ENCODE data around the gene ADARB2. TPM values are rescaled to one million over a fixed set of nuclear protein-coding genes. Genes with fewer than 3 reads are reported as not detected.
A peak's percentile ranks its signal among the peaks of the same experiment; 100 is the strongest.

ADARB2 gene
- total and polyA plus RNA-seq, 11 donors: 0.07 to 1.2 (median 0.28) TPM; not detected in 4

DNA sequence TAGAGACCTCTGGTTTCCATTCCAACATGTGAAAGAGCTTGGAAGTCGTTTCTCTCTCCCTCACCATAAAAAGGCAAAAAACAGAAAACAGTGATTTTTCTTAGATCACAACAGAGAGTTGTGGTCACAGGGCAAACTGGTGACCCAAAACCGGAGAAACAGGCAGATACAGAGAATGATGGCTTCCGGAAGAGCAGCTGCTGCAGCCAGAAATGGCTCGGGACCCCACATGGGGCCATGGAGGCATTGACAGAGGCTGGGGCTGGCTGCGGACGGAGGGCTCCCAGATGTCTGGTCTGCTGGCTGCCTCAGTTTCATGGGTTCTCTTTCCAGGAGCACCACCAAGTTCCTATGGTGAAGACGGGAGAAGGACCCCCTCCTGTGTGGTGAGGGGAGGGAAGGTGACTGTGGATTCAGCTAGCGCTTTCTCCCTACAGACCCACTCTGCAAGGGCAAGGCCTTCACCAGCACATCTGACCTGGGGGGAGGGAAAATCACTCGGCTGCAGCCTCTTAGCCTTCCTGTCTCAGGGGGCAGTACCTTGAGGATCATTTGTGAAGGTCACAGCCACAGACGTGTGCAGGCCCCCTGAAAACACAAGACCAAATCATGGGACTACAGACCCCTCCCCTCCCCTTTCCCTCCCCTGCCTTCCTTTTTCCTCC is 599.7 kb downstream of the ADARB2 start:
- WGBS, 4 donors: 83 to 88% (median 86%) methylated on average over 10 of the region's 10 CpGs
- H3K27ac ChIP-seq: no peak overlapping the region
- H3K4me1 ChIP-seq: no peaks in the 10 kb centered on the region
- intact Hi-C loops (cut with DNase I): no loop called here
- H3K9me3 ChIP-seq: peaks cover 0 to 19% (median 10%) of the 10 kb centered on the region in 12 donors
- H3K4me3 ChIP-seq: no peak overlapping the region
- H3K27me3 ChIP-seq: no peaks in the 10 kb centered on the region
- H3K36me3 ChIP-seq: peaks cover 0 to 3% (median 0%) of the 10 kb centered on the region in 9 donors
- DNase-seq (no peak), ATAC-seq (no peak)
- TF ChIP-seq, protein P1, sequence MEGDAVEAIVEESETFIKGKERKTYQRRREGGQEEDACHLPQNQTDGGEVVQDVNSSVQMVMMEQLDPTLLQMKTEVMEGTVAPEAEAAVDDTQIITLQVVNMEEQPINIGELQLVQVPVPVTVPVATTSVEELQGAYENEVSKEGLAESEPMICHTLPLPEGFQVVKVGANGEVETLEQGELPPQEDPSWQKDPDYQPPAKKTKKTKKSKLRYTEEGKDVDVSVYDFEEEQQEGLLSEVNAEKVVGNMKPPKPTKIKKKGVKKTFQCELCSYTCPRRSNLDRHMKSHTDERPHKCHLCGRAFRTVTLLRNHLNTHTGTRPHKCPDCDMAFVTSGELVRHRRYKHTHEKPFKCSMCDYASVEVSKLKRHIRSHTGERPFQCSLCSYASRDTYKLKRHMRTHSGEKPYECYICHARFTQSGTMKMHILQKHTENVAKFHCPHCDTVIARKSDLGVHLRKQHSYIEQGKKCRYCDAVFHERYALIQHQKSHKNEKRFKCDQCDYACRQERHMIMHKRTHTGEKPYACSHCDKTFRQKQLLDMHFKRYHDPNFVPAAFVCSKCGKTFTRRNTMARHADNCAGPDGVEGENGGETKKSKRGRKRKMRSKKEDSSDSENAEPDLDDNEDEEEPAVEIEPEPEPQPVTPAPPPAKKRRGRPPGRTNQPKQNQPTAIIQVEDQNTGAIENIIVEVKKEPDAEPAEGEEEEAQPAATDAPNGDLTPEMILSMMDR (IDR thresholded peaks at IDR 0.05): no peak
- no peak for TF ChIP-seq POLR2A (IDR thresholded peaks at IDR 0.05)

GRCh38 chr10:1136268-1136667 is 601.1 kb downstream of the ADARB2 start:
- Histone ChIP-seq H3K4me1 (no peaks in the 10 kb centered on the region), H3K4me3 (no peak overlapping the region), H3K9me3 (peaks cover 0 to 19% (median 10%) of the 10 kb centered on the region in 12 donors), H3K36me3 (peaks cover 0 to 17% (median 5%) of the 10 kb centered on the region in 9 donors), H3K27me3 (no peaks in the 10 kb centered on the region), H3K27ac (no peak overlapping the region)
- intact Hi-C loops (cut with DNase I): no loop called here
- ATAC-seq: no peak
- TF ChIP-seq, protein P1 (IDR thresholded peaks at IDR 0.05): no peak
- TF ChIP-seq POLR2A (IDR thresholded peaks at IDR 0.05): no peak
- no peak for DNase-seq

GRCh38 chr10:1134156-1134555 is 603.2 kb downstream of the ADARB2 start:
- H3K27ac ChIP-seq: no peak overlapping the region
- H3K27me3 ChIP-seq: no peaks in the 10 kb centered on the region
- H3K36me3 ChIP-seq: peaks cover 0 to 38% (median 27%) of the 10 kb centered on the region in 9 donors
- H3K4me3 ChIP-seq: no peak overlapping the region
- intact Hi-C loops (cut with DNase I): no loop called here
- no peak for DNase-seq
- peak in 2 of 4 donors; percentile 10 to 42 for ATAC-seq
- WGBS, 4 donors: 67 to 79% (median 75%) methylated on average over 2 of the region's 2 CpGs
- peaks cover 0 to 16% (median 9%) of the 10 kb centered on the region in 12 donors for H3K9me3 ChIP-seq
- no peaks in the 10 kb centered on the region for H3K4me1 ChIP-seq
- TF ChIP-seq, protein P1 (IDR thresholded peaks at IDR 0.05): no peak
- TF ChIP-seq POLR2A (IDR thresholded peaks at IDR 0.05): no peak

- no peak for ATAC-seq
- DNase-seq: no peak
- peaks cover 0 to 43% (median 32%) of the 10 kb centered on the region in 9 donors for H3K36me3 ChIP-seq
These were observed 603.8 kb downstream of the ADARB2 start for GRCh38 chr10:1133495-1134045.

More at GRCh38 chr10:1133495-1134045, 603.8 kb downstream of the ADARB2 start:
- no peak overlapping the region for H3K27ac ChIP-seq
- WGBS, 4 donors: 93 to 98% (median 94%) methylated on average over 3 of the region's 3 CpGs
- H3K9me3 ChIP-seq: peaks cover 0 to 10% (median 3%) of the 10 kb centered on the region in 12 donors
- no peak for TF ChIP-seq POLR2A (IDR thresholded peaks at IDR 0.05)
- TF ChIP-seq, protein P1 (IDR thresholded peaks at IDR 0.05): no peak
- H3K4me3 ChIP-seq: no peak overlapping the region
- no peaks in the 10 kb centered on the region for H3K27me3 ChIP-seq
- intact Hi-C loops (cut with DNase I): no loop called here
- H3K4me1 ChIP-seq: no peaks in the 10 kb centered on the region
